Measurements from ENCODE around the gene RFX3.

RFX3 gene

DNA sequence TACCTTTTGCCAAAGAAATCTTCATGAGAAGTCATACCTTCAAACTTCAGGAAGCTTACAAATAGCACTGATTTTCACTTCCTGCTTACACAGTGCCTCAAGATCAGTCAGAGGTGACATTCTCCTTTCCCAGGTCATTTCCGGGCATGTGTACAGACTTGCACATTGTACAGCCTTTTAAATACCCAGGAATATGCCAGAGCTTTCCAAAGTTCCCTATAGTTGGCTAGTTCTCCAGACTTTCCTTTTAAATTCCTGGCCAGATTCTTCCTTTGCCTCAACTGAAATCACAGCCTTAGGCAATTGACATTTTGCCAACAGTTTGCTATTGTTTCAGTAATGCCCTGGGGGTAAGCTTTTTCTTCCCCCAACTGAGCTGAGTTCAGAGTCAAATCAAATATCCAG lies 47.2 kb downstream of the RFX3 start:
- no peak overlapping the region for H3K4me3 ChIP-seq (ENCODE audit: low read length)
- TF ChIP-seq, protein P1, sequence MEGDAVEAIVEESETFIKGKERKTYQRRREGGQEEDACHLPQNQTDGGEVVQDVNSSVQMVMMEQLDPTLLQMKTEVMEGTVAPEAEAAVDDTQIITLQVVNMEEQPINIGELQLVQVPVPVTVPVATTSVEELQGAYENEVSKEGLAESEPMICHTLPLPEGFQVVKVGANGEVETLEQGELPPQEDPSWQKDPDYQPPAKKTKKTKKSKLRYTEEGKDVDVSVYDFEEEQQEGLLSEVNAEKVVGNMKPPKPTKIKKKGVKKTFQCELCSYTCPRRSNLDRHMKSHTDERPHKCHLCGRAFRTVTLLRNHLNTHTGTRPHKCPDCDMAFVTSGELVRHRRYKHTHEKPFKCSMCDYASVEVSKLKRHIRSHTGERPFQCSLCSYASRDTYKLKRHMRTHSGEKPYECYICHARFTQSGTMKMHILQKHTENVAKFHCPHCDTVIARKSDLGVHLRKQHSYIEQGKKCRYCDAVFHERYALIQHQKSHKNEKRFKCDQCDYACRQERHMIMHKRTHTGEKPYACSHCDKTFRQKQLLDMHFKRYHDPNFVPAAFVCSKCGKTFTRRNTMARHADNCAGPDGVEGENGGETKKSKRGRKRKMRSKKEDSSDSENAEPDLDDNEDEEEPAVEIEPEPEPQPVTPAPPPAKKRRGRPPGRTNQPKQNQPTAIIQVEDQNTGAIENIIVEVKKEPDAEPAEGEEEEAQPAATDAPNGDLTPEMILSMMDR (conservative IDR thresholded peaks at IDR 0.05; ENCODE audit: low read length): no peak
- peak; percentile 25 for DNase-seq (ENCODE audit: low read depth)

DNA sequence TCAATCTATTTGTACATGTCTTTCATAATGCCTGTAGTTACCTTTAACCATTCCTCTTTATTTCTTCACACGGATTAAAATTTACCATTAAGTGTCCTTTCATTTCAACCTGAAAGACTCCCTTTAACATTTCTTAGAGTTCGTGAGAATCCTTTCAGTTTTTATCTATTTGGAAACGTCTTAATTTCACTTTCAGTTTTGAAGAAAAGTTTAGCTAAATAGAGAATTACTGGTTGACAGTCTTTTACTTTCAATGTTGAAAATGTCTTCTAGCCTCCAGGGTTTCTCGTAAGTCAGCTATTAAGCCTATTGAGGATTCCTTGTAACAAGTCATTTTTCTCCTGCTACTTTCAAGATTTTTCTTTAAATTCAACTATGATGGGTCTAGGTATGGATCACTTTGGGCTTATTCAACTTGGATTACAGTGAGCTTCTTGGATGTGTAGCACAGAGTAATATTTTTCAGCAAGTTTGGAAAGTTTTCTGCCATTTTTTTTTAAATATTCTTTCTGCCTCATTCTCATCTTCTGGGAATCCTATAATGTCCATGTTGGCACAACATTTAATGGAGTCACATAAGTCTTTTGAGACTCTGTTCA lies 48.5 kb downstream of the RFX3 start:
- no peak for DNase-seq (ENCODE audit: low read depth)
- TF ChIP-seq, protein P1 (conservative IDR thresholded peaks at IDR 0.05; ENCODE audit: low read length): no peak
- no peak overlapping the region for H3K4me3 ChIP-seq (ENCODE audit: low read length)

DNA sequence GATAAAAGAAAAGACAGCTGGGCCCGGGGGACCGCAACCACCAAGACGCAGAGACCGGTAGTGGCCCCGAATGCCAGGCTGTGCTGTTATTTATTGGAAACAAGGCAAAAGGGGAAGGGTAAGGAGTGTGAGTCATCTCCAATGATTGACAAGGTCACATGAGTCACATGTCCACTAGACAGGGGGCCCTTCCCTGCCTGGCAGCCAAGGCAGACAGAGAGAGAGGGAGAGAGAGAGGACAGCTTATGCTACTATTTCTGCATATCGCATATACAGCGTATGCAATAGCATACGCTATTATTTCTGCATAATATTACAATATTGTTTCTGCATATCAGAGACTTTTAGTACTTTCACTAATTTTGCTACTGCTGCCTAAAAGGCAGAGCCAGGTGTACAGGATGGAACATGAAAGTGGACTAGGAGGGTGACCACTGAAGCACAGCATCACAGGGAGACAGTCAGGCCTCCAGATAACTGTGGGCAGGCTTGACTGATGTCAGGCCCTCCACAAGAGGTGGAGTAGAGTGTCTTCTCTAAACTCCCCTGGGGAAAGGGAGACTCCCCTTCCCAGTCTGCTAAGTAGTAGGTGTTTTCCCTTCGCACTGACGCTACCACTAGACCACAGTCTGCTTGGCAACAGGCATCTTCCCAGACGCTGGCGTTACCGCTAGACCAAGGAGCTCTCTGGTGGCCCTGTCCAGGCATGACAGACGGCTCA lies 50.3 kb downstream of the RFX3 start:
- TF ChIP-seq, protein P1 (conservative IDR thresholded peaks at IDR 0.05; ENCODE audit: low read length): no peak
- no peak overlapping the region for H3K4me3 ChIP-seq (ENCODE audit: low read length)
- DNase-seq (ENCODE audit: low read depth): no peak

DNA sequence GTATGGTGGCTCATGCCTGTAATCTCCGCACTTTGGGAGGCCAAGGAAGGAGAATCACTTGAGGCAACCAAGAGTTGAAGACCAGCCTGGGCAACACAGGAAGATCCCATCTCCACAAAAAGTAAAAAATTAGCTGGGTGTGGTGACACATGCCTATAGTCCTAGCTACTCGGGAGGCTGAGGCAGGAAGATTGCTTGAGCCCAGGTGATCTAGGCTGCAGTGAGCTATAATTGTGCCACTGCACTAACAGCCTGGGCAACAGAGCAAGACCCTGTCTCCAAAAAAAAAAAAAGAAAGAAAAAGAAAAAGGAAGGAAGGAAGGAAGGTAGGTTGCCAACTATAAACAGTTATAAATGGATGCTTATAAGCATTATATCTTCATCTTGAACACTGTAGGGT lies 51.0 kb downstream of the RFX3 start:
- no peak for DNase-seq (ENCODE audit: low read depth)
- TF ChIP-seq, protein P1 (conservative IDR thresholded peaks at IDR 0.05; ENCODE audit: low read length): no peak
- H3K4me3 ChIP-seq (ENCODE audit: low read length): no peak overlapping the region

DNA sequence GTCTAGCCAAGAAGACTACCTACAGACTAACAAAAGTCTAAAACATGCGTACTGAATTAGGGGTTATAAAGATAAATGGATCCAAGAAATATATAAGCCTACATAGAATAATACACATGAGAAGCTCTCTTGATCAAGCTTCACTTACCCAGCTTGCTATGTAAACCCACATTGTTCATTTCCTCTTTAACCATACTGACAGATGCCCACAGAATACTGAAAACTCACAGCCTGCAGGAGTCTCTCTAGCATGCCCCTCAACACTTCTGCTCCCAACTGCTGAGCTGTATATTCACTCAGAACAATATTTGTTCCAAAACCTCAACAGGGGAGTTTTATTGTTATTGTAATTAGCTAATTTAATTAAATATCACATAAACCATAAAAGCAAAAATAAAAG lies 52.4 kb downstream of the RFX3 start:
- DNase-seq (ENCODE audit: low read depth): no peak
- H3K4me3 ChIP-seq (ENCODE audit: low read length): no peak overlapping the region
- TF ChIP-seq, protein P1 (conservative IDR thresholded peaks at IDR 0.05; ENCODE audit: low read length): no peak

DNA sequence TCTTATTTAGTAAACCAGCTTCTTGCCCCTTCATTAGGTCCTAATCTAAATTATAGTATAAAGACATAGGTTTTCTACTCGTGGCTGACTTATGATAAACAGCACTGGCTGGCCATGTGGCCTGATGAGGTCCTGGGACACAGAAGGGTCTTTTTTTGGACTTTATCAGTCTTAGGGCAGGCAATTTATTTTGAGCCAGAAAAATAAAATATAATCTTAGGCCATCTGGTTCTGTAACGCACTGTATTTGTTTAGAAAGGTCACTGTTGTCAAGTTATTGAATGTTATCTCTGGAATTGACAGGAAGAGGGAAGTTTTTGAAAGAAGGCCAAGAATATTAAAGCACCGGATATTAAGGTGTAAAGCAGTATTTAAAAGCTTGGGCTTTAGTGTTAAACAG lies 53.9 kb downstream of the RFX3 start:
- H3K4me3 ChIP-seq (ENCODE audit: low read length): no peak overlapping the region
- TF ChIP-seq, protein P1 (conservative IDR thresholded peaks at IDR 0.05; ENCODE audit: low read length): no peak
- no peak for DNase-seq (ENCODE audit: low read depth)
